Liver (tissue), 9 donors: ENCODE results near the gene MAP3K10. TPM values are rescaled to one million over a fixed set of nuclear protein-coding genes. Genes with fewer than 3 reads are reported as not detected.

Experiments
- DNase-seq: peaks from one replicate; pipeline ENCODE4 v3.0.0-alpha.2; 2017; ENCODE audit warnings: low spot score
- H3K27ac ChIP-seq, 2 donors: one replicate each; pipeline ENCODE4 v1.7.0; 2013; ENCODE audit warnings: inconsistent platforms in 2 of 2, low read length in 2 of 2, control low read depth in 1 of 2, low read depth in 1 of 2, mild to moderate bottlenecking in 1 of 2
- H3K27me3 ChIP-seq, 4 donors: one replicate each; pipeline versions ENCODE4 v1.6.1 to v1.7.0; 2013; ENCODE audit warnings: low read length in 3 of 4, inconsistent platforms in 1 of 4, mild to moderate bottlenecking in 1 of 4, moderate library complexity in 1 of 4; ENCODE audit not compliant: control insufficient read depth in 4 of 4, insufficient read depth in 4 of 4
- H3K36me3 ChIP-seq, 4 donors: one replicate each; pipeline versions ENCODE4 v1.6.1 to v1.7.0; 2013; ENCODE audit warnings: low read length in 3 of 4, mild to moderate bottlenecking in 3 of 4, low read depth in 1 of 4, moderate library complexity in 1 of 4; ENCODE audit not compliant: control insufficient read depth in 4 of 4, insufficient read depth in 3 of 4
- H3K4me1 ChIP-seq, 4 donors: one replicate each; pipeline versions ENCODE4 v1.6.1 to v1.7.0; 2013; ENCODE audit warnings: low read length in 3 of 4, mild to moderate bottlenecking in 3 of 4, moderate library complexity in 1 of 4; ENCODE audit not compliant: control insufficient read depth in 4 of 4, insufficient read depth in 4 of 4
- H3K4me3 ChIP-seq, 3 donors: one replicate each; pipeline versions ENCODE4 v1.6.1 to v1.7.0; 2013; ENCODE audit warnings: low read length in 3 of 3, control low read depth in 1 of 3, low read depth in 1 of 3, mild to moderate bottlenecking in 1 of 3
- H3K9ac ChIP-seq, 2 donors: one replicate each; pipeline ENCODE4 v1.7.0; 2013; ENCODE audit warnings: low read length in 2 of 2, mild to moderate bottlenecking in 2 of 2, moderate library complexity in 2 of 2, control low read depth in 1 of 2, low read depth in 1 of 2
- H3K9me3 ChIP-seq, 4 donors: one replicate each; pipeline versions ENCODE4 v1.6.1 to v1.7.0; 2013; ENCODE audit warnings: low read length in 3 of 4; ENCODE audit not compliant: control insufficient read depth in 4 of 4
- CTCF ChIP-seq: fragments of 150-350 bp; IDR thresholded peaks from 2 replicates; pipeline ENCODE4 v1.5.1; 2017; ENCODE audit warnings: improper control_type of control experiment, low read depth, low read length; ENCODE audit not compliant: missing input control
- EGR1 ChIP-seq, 2 donors: IDR thresholded peaks; 2 replicates each; pipeline ENCODE4 v1.6.1; 2016 to 2018; ENCODE audit warnings: antibody characterized with exemption in 2 of 2, low read depth in 2 of 2
- FOXA1 ChIP-seq: IDR thresholded peaks from 2 replicates; pipeline ENCODE4 v1.6.1; 2016; ENCODE audit warnings: antibody characterized with exemption
- FOXA2 ChIP-seq: IDR thresholded peaks from 2 replicates; pipeline ENCODE4 v1.6.1; 2016; ENCODE audit warnings: antibody characterized with exemption
- GABPA ChIP-seq, 2 donors: IDR thresholded peaks in 1 of 2; conservative IDR thresholded peaks in 1 of 2; 2 replicates each; pipeline ENCODE4 v1.6.1; 2016; ENCODE audit warnings: antibody characterized with exemption in 2 of 2, mild to moderate bottlenecking in 1 of 2, moderate library complexity in 1 of 2
- HNF4A ChIP-seq, 2 donors: conservative IDR thresholded peaks; 2 replicates each; pipeline ENCODE4 v1.6.1; 2016; ENCODE audit warnings: antibody characterized with exemption in 2 of 2, mild to moderate bottlenecking in 2 of 2
- HNF4G ChIP-seq: IDR thresholded peaks from 2 replicates; pipeline ENCODE4 v1.6.1; 2016; ENCODE audit warnings: antibody characterized with exemption
- JUND ChIP-seq, 2 donors: IDR thresholded peaks; 2 replicates each; pipeline ENCODE4 v1.6.1; 2016; ENCODE audit warnings: antibody characterized with exemption in 2 of 2
- MAX ChIP-seq: IDR thresholded peaks from 2 replicates; pipeline ENCODE4 v1.6.1; 2016; ENCODE audit warnings: antibody characterized with exemption
- NR2F2 ChIP-seq: IDR thresholded peaks from 2 replicates; pipeline ENCODE4 v1.6.1; 2016; ENCODE audit warnings: antibody characterized with exemption
- RAD21 ChIP-seq, 2 donors: IDR thresholded peaks; 2 replicates each; pipeline ENCODE4 v1.6.1; 2016; ENCODE audit warnings: antibody characterized with exemption in 2 of 2, mild to moderate bottlenecking in 2 of 2
- REST ChIP-seq: IDR thresholded peaks from 2 replicates; pipeline ENCODE4 v1.6.1; 2016; ENCODE audit warnings: antibody characterized with exemption, mild to moderate bottlenecking
- RXRA ChIP-seq, 2 donors: IDR thresholded peaks; 2 replicates each; pipeline ENCODE4 v1.6.1; 2017 to 2018; ENCODE audit warnings: antibody characterized with exemption in 2 of 2, mild to moderate bottlenecking in 1 of 2
- SP1 ChIP-seq: IDR thresholded peaks from 2 replicates; pipeline ENCODE4 v1.6.1; 2018; ENCODE audit warnings: antibody characterized with exemption, mild to moderate bottlenecking
- TAF1 ChIP-seq: conservative IDR thresholded peaks from 2 replicates; pipeline ENCODE4 v1.6.1; 2016; ENCODE audit warnings: antibody characterized with exemption, mild to moderate bottlenecking
- YY1 ChIP-seq: IDR thresholded peaks from 2 replicates; pipeline ENCODE4 v1.6.1; 2016; ENCODE audit warnings: antibody characterized with exemption, mild to moderate bottlenecking
- ZBTB33 ChIP-seq: IDR thresholded peaks from 2 replicates; pipeline ENCODE4 v1.6.1; 2016; ENCODE audit warnings: antibody characterized with exemption
- WGBS: extraction: QIAGEN DNeasy Blood & Tissue Kit; methylation state at CpG from one replicate; pipeline ENCODE4 v1.1.7; 2013; 5-methylcytosine and 5-hydroxymethylcytosine counted together
- polyA plus RNA-seq, 2 donors: library from polyadenylated mRNA; stranded (reverse) in 1 of 2; unstranded in 1 of 2; fragments of 200-250 nt in 1 of 2; fragments of >200 nt in 1 of 2; fragmentation: Nextera tagmentation in 1 of 2; extraction: Ambion mirVana in 1 of 2; gene quantifications; one replicate each; pipeline versions ENCODE4 v1.2.1 to v1.2.3, GENCODE V29; 2013 to 2015
- total RNA-seq, 2 donors: library from RNA; depleted of rRNA; stranded (reverse); fragments of >200 nt; gene quantifications; one replicate each; pipeline ENCODE4 v1.2.3, GENCODE V29; 2014
- TF ChIP-seq, protein P1 (sequence below): IDR thresholded peaks from 2 replicates; pipeline ENCODE4 v1.6.1; 2016; ENCODE audit warnings: antibody characterized with exemption
- donor health status: healthy.
- donor health status: healthy.
- donor health status: healthy.
- donor health status: healthy.
- donor health status: healthy.

MAP3K10 gene
- total and polyA plus RNA-seq, 4 donors = 0.65 to 3.9 (median 2.1) TPM

DNA sequence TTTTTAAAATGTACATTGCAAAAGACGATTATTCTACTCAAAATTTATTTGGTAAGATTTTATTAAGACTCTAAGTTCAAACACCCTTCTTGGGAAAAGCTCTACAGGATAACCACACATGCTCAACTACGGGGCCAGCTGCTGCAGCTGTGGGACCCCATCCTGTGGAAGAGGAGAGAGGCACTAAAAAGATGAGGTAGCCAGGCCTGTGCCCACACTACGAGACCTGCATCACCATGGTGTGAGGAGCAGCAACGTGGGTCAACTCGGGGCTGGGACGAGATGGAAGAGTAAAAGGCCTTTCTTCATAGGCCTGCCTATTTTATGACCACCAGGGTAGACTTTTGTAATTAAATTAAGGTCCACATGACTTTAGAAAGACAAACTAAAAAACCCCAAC lies 39.8 kb downstream of the MAP3K10 start:
- no peak for TF ChIP-seq TAF1
- TF ChIP-seq EGR1 (IDR thresholded peaks at IDR 0.05; ENCODE audit: low read depth in 2 of 2) = no peak
- TF ChIP-seq MAX = no peak
- TF ChIP-seq GABPA (IDR thresholded peaks at IDR 0.05 in 1 of 2, conservative IDR thresholded peaks at IDR 0.05 in 1 of 2) = no peak
- no peak for TF ChIP-seq REST
- TF ChIP-seq NR2F2 = no peak
- DNase-seq = no peak
- Histone ChIP-seq H3K36me3 (peaks cover 6 to 24% (median 13%) of the 10 kb centered on the region in 4 donors), H3K27me3 (no peaks in the 10 kb centered on the region), H3K9ac (no peak overlapping the region), H3K9me3 (no peaks in the 10 kb centered on the region), H3K4me3 (no peak overlapping the region), H3K4me1 (peaks cover 10 to 24% (median 19%) of the 10 kb centered on the region in 4 donors), H3K27ac (peak overlapping the region; percentile 26 to 75)
- 88% methylated on average over 6 of the region's 6 CpGs for WGBS

DNA sequence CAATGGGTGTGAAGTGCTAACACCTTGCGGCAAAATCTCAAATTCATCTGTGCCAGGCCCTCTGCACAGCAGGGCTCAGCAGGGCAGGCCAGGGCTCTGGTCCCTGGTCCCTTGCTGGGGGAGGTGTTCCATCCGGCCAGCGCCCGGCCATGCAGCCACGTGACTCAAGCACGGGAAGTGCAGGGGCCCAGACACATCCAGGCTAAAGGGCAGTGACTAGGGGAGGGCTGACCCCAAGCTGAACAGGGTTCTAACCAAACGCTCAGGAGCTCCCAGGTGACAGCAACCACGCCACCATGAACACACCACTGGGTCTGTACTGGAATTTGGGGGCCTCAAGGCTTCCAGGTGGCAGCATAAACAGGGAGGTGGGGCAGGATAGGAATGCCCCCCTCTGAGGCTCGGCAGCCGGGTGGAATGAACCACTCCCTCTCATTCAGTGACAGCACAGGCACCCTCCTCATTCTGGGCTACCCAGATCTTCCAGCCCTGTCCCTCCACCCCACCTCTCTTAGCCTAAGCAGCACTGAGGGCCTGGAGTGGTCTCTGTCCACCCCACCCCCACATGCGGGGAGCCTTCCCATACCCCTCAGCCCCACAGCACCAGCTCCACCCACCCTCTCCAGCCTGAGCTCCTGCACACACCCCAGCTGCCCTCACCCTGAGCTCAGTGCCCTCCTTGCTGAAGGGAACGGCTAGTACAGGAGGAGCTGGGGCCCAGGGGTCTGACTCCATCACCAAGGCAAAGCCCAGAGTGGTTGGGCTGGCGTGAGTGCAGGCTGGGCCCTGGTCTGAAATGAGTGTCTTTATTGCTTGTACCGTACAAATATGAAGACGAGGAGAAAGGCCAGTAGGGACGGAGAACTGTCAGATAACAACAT lies 40.6 kb downstream of the MAP3K10 start:
- TF ChIP-seq, protein P1, sequence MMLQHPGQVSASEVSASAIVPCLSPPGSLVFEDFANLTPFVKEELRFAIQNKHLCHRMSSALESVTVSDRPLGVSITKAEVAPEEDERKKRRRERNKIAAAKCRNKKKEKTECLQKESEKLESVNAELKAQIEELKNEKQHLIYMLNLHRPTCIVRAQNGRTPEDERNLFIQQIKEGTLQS = no peak
- peak in 1 of 2 donors; percentile 65 for TF ChIP-seq EGR1 (IDR thresholded peaks at IDR 0.05; ENCODE audit: low read depth in 2 of 2)
- TF ChIP-seq FOXA1 = peak; percentile 30
- TF ChIP-seq TAF1 = no peak
- peak; percentile 93 to 98 for TF ChIP-seq RXRA (IDR thresholded peaks at IDR 0.05)
- no peak for TF ChIP-seq YY1
- peak; percentile 52 for TF ChIP-seq REST
- no peak for TF ChIP-seq CTCF
- TF ChIP-seq JUND (IDR thresholded peaks at IDR 0.05) = no peak
- peak; percentile 53 to 88 for TF ChIP-seq HNF4A (conservative IDR thresholded peaks at IDR 0.05)
- TF ChIP-seq FOXA2 = peak; percentile 31
- peak; percentile 81 for TF ChIP-seq NR2F2
- peak in 1 of 2 donors; percentile 74 for TF ChIP-seq GABPA (IDR thresholded peaks at IDR 0.05 in 1 of 2, conservative IDR thresholded peaks at IDR 0.05 in 1 of 2)
- no peak for TF ChIP-seq ZBTB33
- peak in 1 of 2 donors; percentile 60 for TF ChIP-seq RAD21 (IDR thresholded peaks at IDR 0.05)
- TF ChIP-seq HNF4G = no peak
- TF ChIP-seq SP1 = peak; percentile 81
- no peak for TF ChIP-seq MAX
- peaks cover 7 to 32% (median 16%) of the 10 kb centered on the region in 4 donors for H3K36me3 ChIP-seq
- DNase-seq = peak; percentile 71
- peaks cover 7 to 17% (median 13%) of the 10 kb centered on the region in 4 donors for H3K4me1 ChIP-seq
- H3K27me3 ChIP-seq = no peaks in the 10 kb centered on the region
- H3K9ac ChIP-seq = no peak overlapping the region
- H3K27ac ChIP-seq = peak overlapping the region; percentile 26 to 75
- no peaks in the 10 kb centered on the region for H3K9me3 ChIP-seq
- 43% methylated on average over 16 of the region's 16 CpGs for WGBS
- no peak overlapping the region for H3K4me3 ChIP-seq
